Amniotic stem cell (primary cell): ENCODE data around the gene NPY.

ENCODE experiments used
- DNase-seq: peaks from one replicate; lab custom pipeline; 2025; lab: John Stamatoyannopoulos, UW

Gene NPY

GRCh38 chr7:24316340-24316739 lies 32.4 kb downstream of the NPY start:
- no peak for DNase-seq

GRCh38 chr7:24318326-24318725 lies 34.3 kb downstream of the NPY start:
- no peak for DNase-seq

GRCh38 chr7:24319209-24319608 lies 35.2 kb downstream of the NPY start:
- DNase-seq = no peak

DNA sequence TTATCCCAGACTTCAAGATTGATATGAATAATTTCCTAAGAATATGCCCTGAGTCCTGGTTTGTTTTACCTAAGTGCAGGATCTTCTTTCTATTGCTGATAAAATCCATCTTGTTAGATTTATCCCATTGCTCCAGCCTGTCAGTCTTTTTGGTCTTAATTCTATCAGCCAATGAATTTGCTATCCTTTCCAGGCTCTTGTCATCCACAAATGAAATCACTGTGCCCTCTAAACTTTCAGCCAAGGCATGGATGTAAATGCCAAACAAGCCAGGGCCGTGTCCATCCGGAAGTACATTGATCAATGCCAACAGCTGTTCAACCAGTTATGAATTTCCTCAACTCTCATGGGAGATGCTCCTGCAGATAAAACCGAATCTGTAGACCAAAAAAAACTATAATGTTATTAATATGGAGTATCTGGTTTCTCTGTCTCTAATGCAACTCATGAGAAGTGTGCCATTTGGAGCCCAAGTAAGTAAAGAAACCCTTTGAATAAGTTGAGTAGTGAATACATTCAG lies 40.0 kb downstream of the NPY start:
- DNase-seq = no peak

- DNase-seq = no peak
Observed at GRCh38 chr7:24325708-24326107, 41.7 kb downstream of the NPY start.

GRCh38 chr7:24328050-24328449 lies 44.1 kb downstream of the NPY start:
- no peak for DNase-seq

DNA sequence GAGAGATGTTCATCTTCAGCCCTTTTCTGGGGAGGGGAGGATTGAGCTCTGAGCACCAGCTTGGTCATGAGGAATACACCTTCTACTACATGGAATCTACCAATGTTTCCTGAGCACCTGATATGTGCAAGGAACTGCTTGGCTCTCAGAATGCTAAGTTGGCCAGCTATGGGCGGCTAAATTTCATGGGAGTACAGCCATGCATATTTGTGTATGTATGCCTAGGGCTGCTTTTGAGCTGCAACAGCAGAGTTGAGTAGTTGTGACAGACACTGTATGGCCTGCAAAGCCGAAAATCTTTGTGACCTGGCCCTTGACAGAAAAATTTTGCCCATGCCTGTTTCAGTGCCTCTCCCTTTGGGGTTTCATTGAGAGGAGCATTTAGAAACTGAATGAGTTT lies 44.9 kb downstream of the NPY start:
- no peak for DNase-seq

DNA sequence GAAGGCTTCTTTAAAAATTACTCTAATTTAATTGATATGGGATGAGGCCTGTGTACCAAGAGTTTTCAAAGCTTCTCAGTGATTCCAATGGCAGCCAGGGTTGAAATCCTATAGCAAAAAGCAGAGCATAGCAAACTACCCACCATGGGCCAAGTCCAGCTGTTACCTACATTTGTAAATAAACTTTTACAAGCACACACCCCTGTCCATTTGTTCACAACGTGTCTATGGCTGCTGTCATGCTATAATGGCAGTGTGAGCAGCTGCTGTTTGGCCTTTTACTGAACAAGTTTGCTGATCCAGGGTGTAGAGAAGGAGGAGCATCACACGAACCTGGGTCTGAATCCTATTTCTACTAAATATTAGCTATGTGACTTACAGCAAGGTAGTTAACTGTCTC lies 50.0 kb downstream of the NPY start:
- DNase-seq = no peak

- DNase-seq = no peak
Observed at GRCh38 chr7:24334627-24335026, 50.6 kb downstream of the NPY start.

DNA sequence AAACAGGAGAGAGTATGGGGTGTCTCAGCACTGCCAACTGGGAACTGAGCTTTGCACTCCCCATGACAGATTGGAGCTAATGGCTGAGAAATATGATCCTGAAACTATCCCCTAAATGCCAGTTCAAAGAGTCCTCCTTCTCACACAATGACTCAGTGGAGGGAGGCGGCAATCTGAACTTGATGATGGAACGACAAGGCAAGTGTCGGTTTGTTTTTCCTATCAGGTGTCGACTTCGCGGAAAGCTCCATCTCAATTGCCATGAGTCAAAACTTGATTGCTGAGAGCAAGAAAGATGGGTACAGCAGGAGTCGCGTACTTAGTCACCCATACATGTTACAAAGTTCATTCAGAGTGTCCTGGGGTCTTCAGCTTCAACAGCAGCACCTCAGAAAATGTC lies 52.5 kb downstream of the NPY start:
- DNase-seq = no peak

- no peak for DNase-seq
Observed at GRCh38 chr7:24337180-24337579, 53.2 kb downstream of the NPY start.

DNA sequence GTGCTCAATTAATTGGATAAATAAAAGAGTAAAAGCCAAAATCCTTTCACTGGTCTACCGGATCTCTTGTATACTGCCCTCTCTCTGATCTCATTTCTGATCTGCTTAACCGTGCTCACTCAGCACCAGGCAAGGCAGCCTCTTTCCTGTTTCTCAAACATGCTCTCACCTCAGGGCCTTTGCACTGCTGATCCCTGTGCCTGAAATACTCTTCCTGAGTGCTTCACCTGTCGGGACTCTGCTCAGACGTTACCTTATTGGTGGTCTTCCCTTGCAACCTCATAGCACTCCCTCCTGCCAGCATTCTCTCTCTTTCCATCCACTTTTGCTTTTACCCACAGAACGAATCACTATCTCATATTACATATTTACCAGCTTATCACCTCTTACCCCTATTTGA lies 55.6 kb downstream of the NPY start:
- no peak for DNase-seq

- no peak for DNase-seq
Observed at GRCh38 chr7:24340727-24341126, 56.7 kb downstream of the NPY start.
